Measurements from ENCODE around the gene HMCN2. TPM values are rescaled to one million over a fixed set of nuclear protein-coding genes. Genes with fewer than 3 reads are reported as not detected.
A peak's percentile ranks its signal among the peaks of the same experiment; 100 is the strongest.

HMCN2 gene
- total RNA-seq, 8 experiments from 2014 or later: 0.54 to 2.1 (median 0.79) TPM

DNA sequence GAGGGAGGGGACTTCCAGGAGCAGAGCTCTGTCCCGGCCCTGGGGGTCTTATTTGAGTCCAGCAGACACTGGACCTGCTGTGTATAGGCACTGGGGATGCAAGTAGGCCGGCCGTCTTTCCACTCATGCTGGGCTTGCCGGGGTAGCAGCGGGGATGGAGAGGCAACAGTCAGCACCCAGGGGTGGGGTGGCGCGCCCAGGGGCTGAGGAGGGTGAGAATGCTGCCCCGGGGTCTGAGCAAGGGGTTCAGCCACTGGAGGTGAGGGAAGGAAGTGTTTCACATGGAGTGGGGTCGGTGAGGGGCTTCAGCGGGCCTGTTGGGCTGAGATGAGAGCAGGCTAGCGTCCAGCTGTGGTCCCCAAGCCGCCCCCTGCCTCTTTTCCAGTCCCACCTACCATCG lies 88.8 kb downstream of the HMCN2 start:
- H3K4me1 ChIP-seq (replicated peaks in 1 of 2): no peaks in the 10 kb centered on the region
- in situ Hi-C loops (cut with MboI; ENCODE audit: low pct_unique_long_range_greater_than_20kb in 2 of 9, low sequenced_read_pairs in 9 of 9, unreplicated experiment in 9 of 9): no loop called here
- WGBS, 10 experiments: no CpG with 5 or more reads among the region's 13 CpGs

DNA sequence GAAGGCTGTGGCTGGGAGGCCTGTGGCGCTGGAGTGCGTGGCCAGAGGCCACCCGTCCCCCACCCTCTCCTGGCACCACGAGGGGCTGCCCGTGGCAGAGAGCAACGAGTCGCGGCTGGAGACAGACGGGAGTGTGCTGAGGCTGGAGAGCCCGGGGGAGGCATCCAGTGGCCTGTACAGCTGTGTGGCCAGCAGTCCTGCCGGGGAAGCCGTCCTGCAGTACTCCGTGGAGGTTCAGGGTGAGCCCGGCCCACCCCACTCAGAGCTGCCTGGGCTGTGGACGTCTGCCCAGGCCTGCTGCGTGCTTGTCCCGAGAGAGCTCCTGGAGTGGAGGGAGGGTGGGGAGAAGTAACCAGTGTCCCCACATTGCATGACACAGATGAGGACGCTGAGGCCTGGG lies 89.2 kb downstream of the HMCN2 start:
- Histone ChIP-seq H3K4me1 (replicated peaks in 1 of 2) (no peaks in the 10 kb centered on the region), H3K4me3 (no peak overlapping the region), H3K27ac (no peak overlapping the region)
- ATAC-seq (replicated peaks in 6 of 8): peak in 3 of 8 experiments; percentile 18 to 31 (median 25)
- WGBS, 10 experiments: 78 to 93% methylated on average over 5 to 6 of the region's 18 CpGs; no CpG with 5 or more reads in 8 of the 10 experiments
- in situ Hi-C loops (cut with MboI; ENCODE audit: low pct_unique_long_range_greater_than_20kb in 2 of 9, low sequenced_read_pairs in 9 of 9, unreplicated experiment in 9 of 9): no loop called here

More for the DNA sequence above, 88.8 kb downstream of the HMCN2 start:
- Histone ChIP-seq H3K4me3 (no peak overlapping the region), H3K27ac (no peak overlapping the region)
- ATAC-seq (replicated peaks in 6 of 8): peak in 1 of 8 experiments; percentile 7

DNA sequence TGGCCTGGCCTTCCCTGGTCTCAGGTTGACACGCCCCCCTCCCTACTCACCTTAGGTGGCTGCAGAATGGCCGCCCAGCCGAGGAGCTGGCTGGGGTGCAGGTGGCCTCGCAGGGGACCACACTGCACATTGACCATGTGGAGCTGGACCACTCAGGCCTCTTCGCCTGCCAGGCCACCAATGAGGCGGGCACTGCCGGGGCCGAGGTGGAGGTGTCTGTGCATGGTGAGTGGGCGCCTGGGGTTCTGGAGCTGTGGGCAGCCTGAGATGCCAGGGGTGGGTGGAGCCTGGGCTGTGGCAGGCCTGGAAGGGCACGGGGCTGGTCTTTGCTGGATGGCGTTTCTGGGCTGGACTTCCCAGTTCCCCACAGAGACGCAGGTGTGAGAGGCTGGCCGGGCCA lies 90.5 kb downstream of the HMCN2 start:
- H3K4me3 ChIP-seq: no peak overlapping the region
- 100% methylated on average over 1 to 2 of the region's 13 CpGs; no CpG with 5 or more reads in 8 of the 10 experiments for WGBS, 10 experiments
- H3K4me1 ChIP-seq (replicated peaks in 1 of 2): no peaks in the 10 kb centered on the region
- H3K27ac ChIP-seq: no peak overlapping the region
- no peak for ATAC-seq (replicated peaks in 6 of 8)
- in situ Hi-C loops (cut with MboI; ENCODE audit: low pct_unique_long_range_greater_than_20kb in 2 of 9, low sequenced_read_pairs in 9 of 9, unreplicated experiment in 9 of 9): no loop called here

DNA sequence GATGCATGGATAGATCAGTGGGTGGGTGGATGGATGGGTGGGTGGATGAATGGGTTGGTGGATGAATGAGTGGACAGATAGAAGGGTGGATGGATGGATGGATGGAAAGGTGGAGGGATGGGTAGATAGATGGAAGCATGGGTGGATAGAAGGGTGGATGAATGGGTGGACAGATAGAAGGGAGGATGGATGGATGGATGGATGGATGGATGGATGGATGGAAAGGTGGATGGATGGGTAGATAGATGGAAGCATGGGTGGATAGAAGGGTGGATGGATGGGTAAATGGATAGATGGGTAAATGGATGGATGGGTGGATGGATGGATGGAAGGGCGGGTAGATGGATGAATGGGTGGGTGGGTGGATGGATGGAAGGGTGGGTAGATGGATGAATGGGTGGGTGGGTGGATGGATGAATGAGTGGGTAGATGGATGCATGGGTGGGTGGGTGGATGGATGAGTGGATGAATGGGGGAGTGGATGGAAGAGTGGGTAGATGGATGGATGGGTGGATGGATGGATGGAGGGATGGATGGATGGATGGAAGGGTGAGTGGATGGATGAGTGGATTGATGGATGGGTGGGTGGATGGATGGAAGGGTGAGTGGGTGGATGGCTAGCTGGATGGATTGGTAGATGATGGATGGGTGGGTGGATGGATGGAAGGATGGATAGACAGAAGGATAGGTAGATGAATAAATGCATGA lies 91.5 kb downstream of the HMCN2 start:
- no CpG with 5 or more reads among the region's 1 CpG for WGBS, 10 experiments

DNA sequence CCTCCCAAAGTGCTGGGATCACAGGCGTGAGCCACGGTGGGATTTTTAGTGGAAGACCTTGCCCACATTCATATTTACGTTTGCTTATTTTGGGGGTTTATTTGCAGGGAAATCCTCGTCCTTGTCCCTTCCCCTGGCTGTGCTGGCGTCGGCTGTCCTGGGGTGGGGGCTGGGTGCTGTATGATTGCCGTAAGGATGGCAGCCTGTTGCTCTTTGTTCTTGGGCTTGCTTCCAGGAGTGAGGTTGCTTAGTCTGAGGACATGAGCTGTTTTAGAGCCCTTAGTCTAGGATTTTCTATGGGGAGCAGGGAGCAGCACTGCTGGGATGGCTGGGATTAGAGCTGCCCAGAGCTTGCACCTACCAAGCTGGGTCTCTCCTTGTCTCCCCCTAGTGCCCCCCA lies 93.4 kb downstream of the HMCN2 start:
- no peak for ATAC-seq (replicated peaks in 6 of 8)
- in situ Hi-C loops (cut with MboI; ENCODE audit: low pct_unique_long_range_greater_than_20kb in 2 of 9, low sequenced_read_pairs in 9 of 9, unreplicated experiment in 9 of 9): no loop called here
- Histone ChIP-seq H3K27ac (no peak overlapping the region), H3K4me1 (replicated peaks in 1 of 2) (no peaks in the 10 kb centered on the region), H3K4me3 (no peak overlapping the region)
- WGBS, 10 experiments: 73 to 83% (median 79%) methylated on average over 3 to 7 of the region's 7 CpGs; no CpG with 5 or more reads in 6 of the 10 experiments

More for the DNA sequence above, 91.5 kb downstream of the HMCN2 start:
- H3K27ac ChIP-seq: no peak overlapping the region
- H3K4me1 ChIP-seq (replicated peaks in 1 of 2): no peaks in the 10 kb centered on the region
- no peak for ATAC-seq (replicated peaks in 6 of 8)
- H3K4me3 ChIP-seq: no peak overlapping the region
- in situ Hi-C loops (cut with MboI; ENCODE audit: low pct_unique_long_range_greater_than_20kb in 2 of 9, low sequenced_read_pairs in 9 of 9, unreplicated experiment in 9 of 9): no loop called here

DNA sequence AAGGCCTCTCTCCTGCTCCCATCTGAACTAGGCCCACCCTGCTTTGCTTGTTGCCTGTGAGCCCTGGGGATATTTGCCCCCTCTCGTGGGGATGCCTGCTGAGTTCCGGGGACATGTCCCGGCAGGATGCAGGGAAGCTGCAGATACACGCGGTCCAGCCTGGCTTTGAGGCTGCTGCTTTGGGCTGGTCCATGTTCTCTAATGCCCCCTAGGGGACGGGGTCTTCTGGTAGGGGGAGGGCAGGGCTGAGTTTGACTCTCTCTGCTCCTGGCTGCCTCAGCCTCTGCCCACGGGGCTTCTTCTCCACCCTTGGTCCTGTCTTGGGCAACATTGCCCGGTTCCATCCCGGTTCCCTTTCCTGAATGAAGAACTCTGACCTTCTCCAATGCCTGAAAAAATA lies 94.3 kb downstream of the HMCN2 start:
- no peak overlapping the region for H3K4me3 ChIP-seq
- WGBS, 10 experiments: 60 to 100% (median 88%) methylated on average over 1 to 3 of the region's 9 CpGs; no CpG with 5 or more reads in 5 of the 10 experiments
- H3K4me1 ChIP-seq (replicated peaks in 1 of 2): no peaks in the 10 kb centered on the region
- in situ Hi-C loops (cut with MboI; ENCODE audit: low pct_unique_long_range_greater_than_20kb in 2 of 9, low sequenced_read_pairs in 9 of 9, unreplicated experiment in 9 of 9): no loop called here
- ATAC-seq (replicated peaks in 6 of 8): no peak
- H3K27ac ChIP-seq: no peak overlapping the region

DNA sequence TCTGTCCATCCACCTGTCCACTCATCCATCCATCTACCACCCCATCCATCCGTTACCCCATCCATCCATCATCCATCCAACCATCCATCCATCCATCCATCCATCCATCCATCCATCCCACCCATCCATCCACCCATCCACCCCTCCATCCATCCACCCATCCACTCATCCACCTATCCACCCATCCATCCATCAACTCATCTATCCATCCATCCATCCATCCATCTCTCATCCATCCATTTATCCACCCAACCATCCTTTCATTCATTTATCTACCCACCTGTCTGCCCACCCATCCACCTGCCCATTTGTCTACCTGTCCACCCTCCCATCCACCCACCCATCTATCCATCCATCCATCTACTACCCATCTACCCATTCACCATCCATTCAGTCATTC lies 95.1 kb downstream of the HMCN2 start:
- Histone ChIP-seq H3K27ac (no peak overlapping the region), H3K4me1 (replicated peaks in 1 of 2) (no peaks in the 10 kb centered on the region), H3K4me3 (no peak overlapping the region)
- 29 to 71% (median 43%) methylated on average over 1 of the region's 1 CpG; no CpG with 5 or more reads in 7 of the 10 experiments for WGBS, 10 experiments
- in situ Hi-C loops (cut with MboI; ENCODE audit: low pct_unique_long_range_greater_than_20kb in 2 of 9, low sequenced_read_pairs in 9 of 9, unreplicated experiment in 9 of 9): no loop called here
- ATAC-seq (replicated peaks in 6 of 8): no peak

DNA sequence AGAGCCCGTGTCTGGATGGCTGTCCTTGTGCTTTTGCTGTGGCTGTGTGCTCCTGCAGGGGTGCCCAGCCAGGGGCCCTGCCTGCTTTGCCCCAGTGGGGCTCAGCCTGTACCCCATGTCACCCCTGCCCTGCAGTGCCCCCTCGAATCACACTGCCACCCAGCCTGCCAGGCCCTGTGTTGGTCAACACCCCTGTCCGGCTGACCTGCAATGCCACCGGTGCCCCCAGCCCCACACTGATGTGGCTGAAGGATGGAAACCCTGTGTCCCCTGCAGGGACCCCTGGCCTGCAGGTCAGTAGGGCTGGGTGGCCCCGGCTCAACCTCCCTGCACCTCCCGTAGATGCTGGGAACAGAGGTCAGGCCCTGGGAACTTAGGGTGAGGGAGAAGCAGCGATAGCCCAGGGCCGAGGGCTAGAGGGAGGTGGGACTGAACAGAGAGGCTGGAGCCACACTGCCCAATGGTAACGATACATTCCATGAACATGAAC lies 96.4 kb downstream of the HMCN2 start:
- no peaks in the 10 kb centered on the region for H3K4me1 ChIP-seq (replicated peaks in 1 of 2)
- peak in 1 of 8 experiments; percentile 8 for ATAC-seq (replicated peaks in 6 of 8)
- no peak overlapping the region for H3K27ac ChIP-seq
- no peak overlapping the region for H3K4me3 ChIP-seq
- 40 to 97% (median 79%) methylated on average over 1 to 4 of the region's 9 CpGs; no CpG with 5 or more reads in 5 of the 10 experiments for WGBS, 10 experiments
- in situ Hi-C loops (cut with MboI; ENCODE audit: low pct_unique_long_range_greater_than_20kb in 2 of 9, low sequenced_read_pairs in 9 of 9, unreplicated experiment in 9 of 9): no loop called here

DNA sequence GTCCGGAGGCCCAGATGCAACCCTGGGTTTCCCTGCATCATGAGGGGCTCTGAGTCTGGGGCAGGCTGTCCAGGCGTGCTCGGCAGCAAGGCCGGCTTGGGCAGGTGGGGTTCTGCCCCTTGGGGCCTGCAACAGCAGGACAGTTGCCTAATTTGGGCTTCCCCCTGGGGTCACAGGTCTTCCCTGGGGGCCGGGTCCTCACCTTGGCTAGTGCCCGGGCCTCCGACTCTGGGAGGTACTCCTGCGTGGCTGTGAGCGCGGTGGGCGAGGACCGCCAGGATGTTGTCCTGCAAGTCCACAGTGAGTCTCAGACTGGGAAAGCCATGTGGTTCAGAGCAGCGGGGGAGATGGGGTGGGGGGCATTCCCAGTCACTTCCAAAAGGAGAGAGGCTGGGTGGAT lies 97.1 kb downstream of the HMCN2 start:
- WGBS, 10 experiments: 17 to 100% (median 100%) methylated on average over 1 to 5 of the region's 13 CpGs; no CpG with 5 or more reads in 6 of the 10 experiments
- H3K4me1 ChIP-seq (replicated peaks in 1 of 2): no peaks in the 10 kb centered on the region
- in situ Hi-C loops (cut with MboI; ENCODE audit: low pct_unique_long_range_greater_than_20kb in 2 of 9, low sequenced_read_pairs in 9 of 9, unreplicated experiment in 9 of 9): no loop called here
- no peak for ATAC-seq (replicated peaks in 6 of 8)
- no peak overlapping the region for H3K4me3 ChIP-seq
- no peak overlapping the region for H3K27ac ChIP-seq

DNA sequence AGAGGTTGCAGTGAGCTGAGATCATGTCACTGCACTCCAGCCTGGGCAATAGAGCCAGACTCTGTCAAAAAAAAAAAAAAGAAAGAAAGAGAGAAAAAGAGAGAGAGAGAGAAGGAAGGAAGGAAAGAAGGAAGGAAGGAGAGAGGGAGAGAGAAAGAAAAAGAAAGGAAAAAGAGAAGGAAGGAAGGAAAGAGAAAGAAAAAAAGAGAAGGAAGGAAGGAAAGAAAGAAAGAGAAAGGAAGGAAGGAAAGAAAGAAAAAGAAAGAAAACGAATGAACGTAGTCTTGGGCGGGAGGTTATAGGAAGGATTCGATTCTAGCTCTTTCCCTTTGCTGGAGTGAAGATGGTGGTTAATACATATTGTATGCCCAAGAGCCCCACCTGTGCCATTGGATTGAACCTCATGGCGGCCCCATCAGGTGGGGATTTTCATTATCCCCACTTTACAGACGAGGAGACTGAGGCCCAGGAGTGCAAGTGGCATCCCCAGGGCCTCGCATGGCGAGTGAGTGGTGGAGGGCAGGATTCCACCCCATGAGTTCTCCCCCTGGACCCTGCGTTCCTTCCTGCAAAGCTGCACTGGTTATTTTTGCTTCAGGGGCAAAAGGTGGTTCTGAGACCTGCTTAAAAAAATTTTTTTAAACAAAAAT lies 98.3 kb downstream of the HMCN2 start:
- no peak overlapping the region for H3K4me3 ChIP-seq
- peaks cover 2 to 7% of the 10 kb centered on the region in 2 donors for H3K4me1 ChIP-seq (replicated peaks in 1 of 2)
- 54 to 100% (median 86%) methylated on average over 1 to 8 of the region's 9 CpGs for WGBS, 10 experiments
- H3K27ac ChIP-seq: no peak overlapping the region
- no peak for ATAC-seq (replicated peaks in 6 of 8)
- in situ Hi-C loops (cut with MboI; ENCODE audit: low pct_unique_long_range_greater_than_20kb in 2 of 9, low sequenced_read_pairs in 9 of 9, unreplicated experiment in 9 of 9): no loop called here

DNA sequence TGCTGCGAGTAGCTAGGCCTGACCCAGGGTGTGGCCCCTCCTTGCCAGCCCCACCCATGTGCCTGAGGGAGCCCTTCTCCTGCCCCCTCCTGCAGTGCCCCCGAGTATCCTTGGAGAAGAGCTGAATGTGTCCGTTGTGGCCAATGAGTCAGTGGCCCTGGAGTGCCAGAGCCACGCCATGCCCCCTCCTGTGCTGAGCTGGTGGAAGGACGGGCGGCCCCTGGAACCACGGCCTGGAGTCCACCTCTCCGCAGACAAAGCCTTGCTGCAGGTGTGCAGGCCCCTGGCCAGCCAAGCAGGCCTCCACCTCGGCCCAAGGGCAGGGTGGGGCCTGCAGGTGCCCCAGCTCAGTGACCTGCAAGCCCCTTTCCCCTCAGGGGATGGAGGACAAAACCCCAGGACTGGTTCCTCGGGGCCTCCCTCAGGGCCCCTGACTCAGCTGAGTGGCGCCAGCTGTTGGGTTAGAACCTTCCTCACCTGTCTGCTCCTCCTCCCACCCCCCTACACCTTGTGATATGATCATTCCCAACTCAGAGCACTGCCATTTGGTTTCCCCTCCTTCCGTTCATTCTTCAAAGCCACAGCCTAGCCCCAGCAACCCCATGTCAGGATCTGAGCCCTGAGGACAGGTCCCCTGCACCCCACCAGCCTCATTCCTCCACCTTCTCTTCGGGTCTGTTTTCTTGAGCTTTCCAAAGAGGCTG lies 99.2 kb downstream of the HMCN2 start:
- Histone ChIP-seq H3K27ac (no peak overlapping the region), H3K4me3 (no peak overlapping the region), H3K4me1 (replicated peaks in 1 of 2) (peaks cover 4 to 9% of the 10 kb centered on the region in 2 donors)
- 60 to 86% (median 80%) methylated on average over 1 to 5 of the region's 13 CpGs; no CpG with 5 or more reads in 5 of the 10 experiments for WGBS, 10 experiments
- in situ Hi-C loops (cut with MboI; ENCODE audit: low pct_unique_long_range_greater_than_20kb in 2 of 9, low sequenced_read_pairs in 9 of 9, unreplicated experiment in 9 of 9): no loop called here
- ATAC-seq (replicated peaks in 6 of 8): peak in 3 of 8 experiments; percentile 61 to 73 (median 68)

DNA sequence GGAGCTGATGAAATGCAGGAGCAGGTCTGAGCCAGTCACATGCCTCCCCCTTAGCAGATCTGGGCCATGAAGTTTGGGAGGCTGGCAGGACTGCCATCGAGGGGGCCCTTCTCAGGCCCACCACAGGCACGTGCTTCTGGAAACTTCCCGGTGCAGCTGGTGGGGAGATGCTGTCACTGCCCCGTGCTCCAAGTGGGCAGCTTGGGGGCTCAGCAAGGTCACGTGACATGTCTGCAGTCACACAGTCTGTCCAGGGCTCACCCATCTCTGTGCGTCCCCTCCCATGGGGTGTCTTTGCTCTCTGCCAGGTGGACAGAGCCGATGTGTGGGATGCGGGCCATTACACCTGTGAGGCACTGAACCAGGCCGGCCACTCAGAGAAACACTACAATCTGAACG lies 99.8 kb downstream of the HMCN2 start:
- H3K4me1 ChIP-seq (replicated peaks in 1 of 2): peaks cover 4 to 9% of the 10 kb centered on the region in 2 donors
- 38 to 68% (median 40%) methylated on average over 1 to 4 of the region's 10 CpGs; no CpG with 5 or more reads in 7 of the 10 experiments for WGBS, 10 experiments

DNA sequence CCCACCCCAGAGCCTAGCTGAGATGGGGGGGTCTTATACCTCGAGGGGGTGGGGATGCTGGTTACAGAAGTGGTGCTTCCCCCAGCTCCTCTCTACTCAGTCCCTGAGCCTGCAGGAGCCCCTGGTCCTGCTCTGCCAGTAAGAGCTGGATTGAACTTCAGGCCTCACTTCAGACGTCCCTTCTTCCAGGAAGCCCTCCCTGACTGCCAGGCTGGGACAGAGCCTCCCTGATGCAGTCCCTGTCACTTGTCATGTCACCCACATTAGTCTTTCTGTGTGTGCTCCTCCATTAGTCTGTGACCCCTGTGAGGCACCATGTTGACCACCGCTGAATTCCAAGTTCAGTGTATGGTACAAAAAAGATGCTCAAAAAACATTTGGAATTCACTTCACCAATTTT lies 100.5 kb downstream of the HMCN2 start:
- 83 to 100% (median 100%) methylated on average over 1 to 2 of the region's 3 CpGs; no CpG with 5 or more reads in 6 of the 10 experiments for WGBS, 10 experiments
- in situ Hi-C loops (cut with MboI; ENCODE audit: low pct_unique_long_range_greater_than_20kb in 2 of 9, low sequenced_read_pairs in 9 of 9, unreplicated experiment in 9 of 9): no loop called here
- Histone ChIP-seq H3K27ac (no peak overlapping the region), H3K4me3 (no peak overlapping the region), H3K4me1 (replicated peaks in 1 of 2) (peaks cover 4 to 9% of the 10 kb centered on the region in 2 donors)
- no peak for ATAC-seq (replicated peaks in 6 of 8)

More for the DNA sequence above, 99.8 kb downstream of the HMCN2 start:
- no peak overlapping the region for H3K27ac ChIP-seq
- ATAC-seq (replicated peaks in 6 of 8): no peak
- H3K4me3 ChIP-seq: no peak overlapping the region
- in situ Hi-C loops (cut with MboI; ENCODE audit: low pct_unique_long_range_greater_than_20kb in 2 of 9, low sequenced_read_pairs in 9 of 9, unreplicated experiment in 9 of 9): no loop called here
